ENCODE measurements around the gene MARVELD2.

The MARVELD2 gene

GRCh38 chr5:69493396-69494133 is 78.6 kb downstream of the MARVELD2 start:
- DNase-seq, result no peak

Data from NCI-H526 treated with DMSO at 0.1 percent for 48 hours (cell line).